Fibroblast of pulmonary artery (primary cell): ENCODE data around the gene FA2H.

Experiments used
- DNase-seq: peaks from one replicate; pipeline ENCODE4 v3.0.0-alpha.2; 2010; ENCODE audit warnings: low read depth
- H3K4me3 ChIP-seq: replicated peaks from 2 replicates; pipeline ENCODE4 v1.5.1; 2011; ENCODE audit warnings: low read depth, mild to moderate bottlenecking, control low read depth, low read length, moderate library complexity
- CTCF ChIP-seq: IDR thresholded peaks from 2 replicates; pipeline ENCODE4 v1.5.1; 2011; ENCODE audit warnings: mild to moderate bottlenecking, control low read depth, low read length, inconsistent platforms; ENCODE audit errors: missing control alignments

The FA2H gene

GRCh38 chr16:74759564-74759963 lies 15.1 kb downstream of the FA2H start:
- no peak overlapping the region for H3K4me3 ChIP-seq
- DNase-seq, result no peak
- no peak for TF ChIP-seq CTCF

DNA sequence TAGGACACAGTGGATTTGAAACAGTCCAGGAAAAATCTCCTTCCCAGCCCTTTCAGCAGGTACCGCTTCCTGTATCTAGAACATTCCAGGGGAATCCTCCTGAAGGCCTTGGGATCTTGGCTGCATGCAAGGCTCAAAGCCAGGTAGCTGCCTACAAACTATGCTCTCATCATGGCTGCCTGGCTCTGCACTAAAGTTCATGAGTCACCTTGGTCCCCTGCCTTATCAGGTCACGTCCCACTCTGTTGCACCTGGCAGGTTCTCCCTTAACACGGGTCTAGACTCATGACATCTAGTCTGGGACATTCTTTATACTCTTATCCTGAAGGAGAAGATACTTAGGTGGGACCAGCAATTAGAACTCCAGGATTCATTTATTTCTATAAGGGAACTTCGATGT lies 15.8 kb downstream of the FA2H start:
- TF ChIP-seq CTCF, result no peak
- H3K4me3 ChIP-seq, result no peak overlapping the region
- DNase-seq, result no peak

DNA sequence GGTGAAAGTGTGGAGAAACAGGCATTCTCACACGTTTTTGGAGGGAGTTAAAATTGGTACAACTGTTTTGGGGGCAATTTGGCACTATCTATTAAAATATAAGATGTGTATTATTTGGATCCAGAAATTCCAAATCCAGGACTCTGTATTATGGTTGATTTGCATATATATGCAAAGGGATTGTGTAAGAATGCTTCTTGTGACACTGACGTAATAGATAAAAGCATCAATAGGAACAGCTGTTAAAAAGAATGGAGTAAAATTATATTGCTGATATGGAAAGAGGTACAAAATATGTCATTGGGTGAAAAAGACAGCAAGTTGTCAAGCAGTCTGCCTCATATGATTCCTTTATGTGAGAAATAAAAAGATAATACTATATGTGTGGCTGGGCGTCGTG lies 17.3 kb downstream of the FA2H start:
- no peak overlapping the region for H3K4me3 ChIP-seq
- no peak for TF ChIP-seq CTCF
- DNase-seq, result no peak

GRCh38 chr16:74756203-74756602 lies 18.4 kb downstream of the FA2H start:
- no peak for TF ChIP-seq CTCF
- no peak overlapping the region for H3K4me3 ChIP-seq
- no peak for DNase-seq

- TF ChIP-seq CTCF, result no peak
- H3K4me3 ChIP-seq, result no peak overlapping the region
- DNase-seq, result no peak
Observed at GRCh38 chr16:74753180-74753579, 21.4 kb downstream of the FA2H start.

DNA sequence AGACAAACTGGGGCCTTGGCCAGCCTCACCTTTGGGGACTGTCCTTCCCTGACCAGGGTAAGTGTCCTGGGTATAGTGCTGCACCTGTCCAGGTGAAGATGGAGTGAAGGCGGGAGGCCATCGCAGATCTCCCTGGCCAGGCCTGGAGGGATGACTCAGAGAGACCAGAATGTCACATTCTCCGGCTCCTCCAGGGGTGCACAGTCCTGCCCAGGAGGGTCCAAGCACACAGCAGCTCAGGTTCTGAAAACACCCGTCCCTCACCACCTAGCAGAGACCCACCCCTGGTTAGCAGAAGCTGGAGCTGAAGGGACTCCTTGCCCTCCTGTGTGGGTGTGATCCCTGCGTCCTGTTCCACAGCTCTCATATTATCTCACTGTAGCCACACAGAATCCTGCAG lies 21.9 kb downstream of the FA2H start:
- H3K4me3 ChIP-seq, result no peak overlapping the region
- no peak for TF ChIP-seq CTCF
- no peak for DNase-seq

GRCh38 chr16:74752258-74752657 lies 22.4 kb downstream of the FA2H start:
- DNase-seq, result no peak
- TF ChIP-seq CTCF, result no peak
- no peak overlapping the region for H3K4me3 ChIP-seq
